HG02943 (cell line): ENCODE data around the gene LMLN.
"Not testable (repeated sequence)": the region's sequence is repeated elsewhere in the genome, so short reads cannot be mapped to it uniquely, and the experiment has no call there.

ENCODE experiments used
- ATAC-seq: cut with Tn5 transposase; IDR thresholded peaks from one replicate; pipeline ENCODE4 v1.9.1; 2021; ENCODE audit warnings: mild to moderate bottlenecking, low read depth, moderate library complexity; ENCODE audit not compliant: unreplicated experiment

LMLN gene

GRCh38 chr3:198021320-198021719 is 61.3 kb downstream of the LMLN start:
- no peak for ATAC-seq

- no peak for ATAC-seq
Measured at GRCh38 chr3:198022604-198023003, 62.6 kb downstream of the LMLN start.

GRCh38 chr3:198025644-198026043 is 65.6 kb downstream of the LMLN start:
- no peak for ATAC-seq

- no peak for ATAC-seq
Measured at GRCh38 chr3:198026620-198027019, 66.6 kb downstream of the LMLN start.

GRCh38 chr3:198027045-198027798 is 67.2 kb downstream of the LMLN start:
- no peak for ATAC-seq

- no peak for ATAC-seq
Measured at GRCh38 chr3:198027799-198028390, 67.9 kb downstream of the LMLN start.

- no peak for ATAC-seq
Measured at GRCh38 chr3:198028718-198029117, 68.7 kb downstream of the LMLN start.

- no peak for ATAC-seq
Measured at GRCh38 chr3:198030125-198030524, 70.1 kb downstream of the LMLN start.

- ATAC-seq, result no peak
Measured at GRCh38 chr3:198030726-198031125, 70.7 kb downstream of the LMLN start.

GRCh38 chr3:198032039-198032936 is 72.3 kb downstream of the LMLN start:
- no peak for ATAC-seq

GRCh38 chr3:198043119-198043518 is 83.1 kb downstream of the LMLN start:
- ATAC-seq, result no peak

GRCh38 chr3:198046120-198046857 is 86.3 kb downstream of the LMLN start:
- no peak for ATAC-seq

- ATAC-seq, result no peak
Measured at GRCh38 chr3:198048445-198048844, 88.4 kb downstream of the LMLN start.

- ATAC-seq, result no peak
Measured at GRCh38 chr3:198051836-198052235, 91.8 kb downstream of the LMLN start.

GRCh38 chr3:198053462-198053861 is 93.4 kb downstream of the LMLN start:
- not testable (repeated sequence) for ATAC-seq

- no peak for ATAC-seq
Measured at GRCh38 chr3:198061119-198062067, 101.4 kb downstream of the LMLN start.

- ATAC-seq, result no peak
Measured at GRCh38 chr3:198062068-198062465, 102.0 kb downstream of the LMLN start.

- no peak for ATAC-seq
Measured at GRCh38 chr3:198064420-198064819, 104.4 kb downstream of the LMLN start.

GRCh38 chr3:198065897-198066296 is 105.9 kb downstream of the LMLN start:
- no peak for ATAC-seq
